ENCODE data around the gene FAM13A. TPM values are rescaled to one million over a fixed set of nuclear protein-coding genes. Genes with fewer than 3 reads are reported as not detected.

FAM13A gene
- total and polyA plus RNA-seq, 2 of the 8 experiments (the other 6 are each of a cell fraction or from before 2014, with no cell fraction given), result 7.1 to 16.5 TPM

DNA sequence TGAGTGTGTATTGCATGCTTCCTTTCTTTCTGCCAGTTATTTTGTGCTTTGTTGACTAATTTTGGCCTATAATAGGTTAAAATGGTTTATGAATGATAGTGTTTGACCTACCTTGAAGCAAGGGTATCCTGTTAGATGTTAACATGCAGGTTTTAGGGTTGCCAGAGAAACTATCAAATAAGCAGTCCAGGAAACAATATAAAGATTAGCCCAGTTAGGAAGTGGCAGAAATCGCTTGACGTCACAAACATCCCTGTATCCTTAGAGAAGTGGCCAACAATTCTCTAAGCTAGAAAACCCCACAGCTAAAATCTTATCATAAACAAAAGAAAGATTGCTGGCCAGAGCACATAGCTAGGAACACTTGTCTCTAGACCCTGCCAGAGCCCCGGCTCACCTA is 363.2 kb downstream of the FAM13A start (continued):
- TF ChIP-seq CTCF (IDR thresholded peaks at IDR 0.05; ENCODE audit: control extremely low read depth in 1 of 3, insufficient read depth in 1 of 3, low read depth in 1 of 3, low read length in 3 of 3), result no peak
- TF ChIP-seq TEAD4 (IDR thresholded peaks at IDR 0.05; ENCODE audit: low read depth, low read length), result no peak
- TF ChIP-seq TAF1 (IDR thresholded peaks at IDR 0.05; ENCODE audit: low read depth, low read length), result no peak
- no peak for TF ChIP-seq SAP30 (IDR thresholded peaks at IDR 0.05; ENCODE audit: insufficient read depth, insufficient replicate concordance, low read length)

Data from H1 (cell line).